GM18951 (cell line): ENCODE results near the gene ING3.

Experiments
- POLR2A ChIP-seq: IDR thresholded peaks from 4 replicates; pipeline ENCODE4 v1.6.1; 2011; ENCODE audit warnings: mild to moderate bottlenecking; ENCODE audit not compliant: insufficient read length, insufficient read depth; ENCODE audit errors: extremely low read depth
- in situ Hi-C: fragments of 300-500 bp; cut with MboI; formaldehyde crosslinking; loops from one replicate; pipeline ENCODE4 v1.12.0; 2022; ENCODE audit warnings: low sequenced_read_pairs, mixed read lengths, inconsistent platforms; ENCODE audit not compliant: unreplicated experiment

The ING3 gene

DNA sequence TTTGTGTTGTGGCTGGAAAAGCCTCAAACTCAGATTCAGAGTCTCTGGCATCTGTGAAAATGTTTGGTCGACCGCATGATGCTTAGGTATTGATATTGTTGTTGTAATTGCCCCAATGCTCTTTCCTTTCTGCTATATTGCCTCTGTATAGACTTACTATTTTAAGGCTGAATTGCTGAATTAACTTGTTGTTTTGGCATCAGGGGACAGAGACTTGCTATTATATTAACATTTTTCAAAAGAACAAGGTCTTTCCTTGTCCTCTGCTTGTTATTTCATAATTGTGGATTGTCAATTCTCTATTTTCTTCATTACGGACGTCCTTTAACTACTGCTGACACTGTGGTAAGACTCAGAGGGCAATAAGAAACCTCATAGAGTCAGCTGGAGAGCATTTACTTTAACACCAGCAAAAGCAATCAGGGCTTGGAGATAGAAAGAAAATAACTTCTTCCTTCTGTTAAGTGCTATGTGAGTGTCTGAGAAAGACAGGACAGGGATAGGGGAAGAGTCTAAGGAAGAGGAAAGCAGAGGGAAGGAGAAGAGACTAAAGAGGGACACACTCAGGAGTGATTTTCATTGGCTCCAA is 55.5 kb downstream of the ING3 start:
- in situ Hi-C loops: no loop called here
- TF ChIP-seq POLR2A: no peak

DNA sequence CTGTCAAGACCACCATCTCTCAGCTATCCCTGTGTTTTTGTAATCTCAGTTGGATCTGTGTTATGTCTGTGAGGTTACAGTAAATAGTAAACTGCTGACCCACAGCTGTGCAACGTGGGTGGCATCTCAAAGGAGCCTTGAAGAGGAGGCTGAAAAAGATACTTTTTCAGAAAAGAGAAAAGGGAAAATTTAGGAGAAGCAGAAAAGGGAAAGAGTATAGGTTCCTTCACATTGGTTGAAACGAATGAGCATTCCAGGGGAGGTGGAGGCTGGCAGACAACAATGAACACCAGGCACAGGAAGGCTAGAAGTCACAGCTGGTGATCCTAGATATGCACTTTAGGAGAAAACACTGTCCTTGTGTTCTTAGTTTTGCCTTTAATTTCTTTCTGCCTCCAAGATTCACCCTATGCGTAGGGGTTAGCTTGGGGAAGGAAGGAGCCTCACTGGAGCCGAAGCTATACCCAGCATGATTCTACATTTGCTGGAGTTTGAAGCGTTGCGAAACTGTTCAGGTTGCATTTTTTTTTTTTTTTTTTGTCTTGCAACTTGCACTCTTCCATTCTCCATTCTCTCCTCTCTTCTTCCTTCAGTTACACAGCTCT is 56.2 kb downstream of the ING3 start:
- no peak for TF ChIP-seq POLR2A
- in situ Hi-C loops: no loop called here

GRCh38 chr7:121008816-121009215 is 58.2 kb downstream of the ING3 start:
- TF ChIP-seq POLR2A: no peak
- in situ Hi-C loops: no loop called here

DNA sequence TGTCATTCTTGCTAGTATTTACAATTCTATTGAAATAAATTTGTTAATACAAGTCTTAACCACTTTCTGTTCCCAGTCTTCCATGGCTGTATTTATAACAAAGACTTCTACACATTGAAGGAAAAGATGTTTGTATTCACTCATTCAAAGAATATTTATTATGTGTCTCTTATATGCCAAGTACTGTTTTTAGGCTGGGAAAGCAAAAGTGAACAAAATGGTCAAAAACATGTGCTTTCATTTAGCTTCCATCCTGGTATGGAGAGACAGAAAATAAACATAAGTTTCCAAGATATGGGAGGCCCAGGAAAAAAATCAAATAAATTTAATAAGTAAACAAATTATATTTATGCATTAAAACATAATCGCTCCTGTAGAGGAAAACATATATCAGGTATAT is 60.8 kb downstream of the ING3 start:
- in situ Hi-C loops: no loop called here

GRCh38 chr7:121012170-121012874 is 61.7 kb downstream of the ING3 start:
- TF ChIP-seq POLR2A: no peak
- in situ Hi-C loops: no loop called here

More for the DNA sequence above, 60.8 kb downstream of the ING3 start:
- no peak for TF ChIP-seq POLR2A

DNA sequence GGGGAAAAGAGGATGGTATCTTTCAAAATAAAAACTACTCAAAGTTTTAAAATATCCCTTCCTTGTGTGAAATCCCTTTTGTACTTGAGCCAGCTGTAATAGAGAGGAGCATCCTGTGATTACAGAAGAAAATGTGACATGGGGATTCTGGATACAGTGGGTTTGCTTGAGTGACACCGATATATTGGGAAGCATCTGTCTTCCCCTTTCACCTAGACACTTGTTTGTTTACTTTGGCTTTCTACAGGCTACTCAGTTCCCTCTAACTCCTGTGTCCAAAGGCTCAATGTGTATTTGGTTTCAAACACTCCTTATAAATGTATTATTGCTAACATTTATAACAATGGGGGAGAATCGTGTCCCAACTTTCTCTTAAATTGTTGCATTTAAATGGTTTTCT is 62.3 kb downstream of the ING3 start:
- no peak for TF ChIP-seq POLR2A

DNA sequence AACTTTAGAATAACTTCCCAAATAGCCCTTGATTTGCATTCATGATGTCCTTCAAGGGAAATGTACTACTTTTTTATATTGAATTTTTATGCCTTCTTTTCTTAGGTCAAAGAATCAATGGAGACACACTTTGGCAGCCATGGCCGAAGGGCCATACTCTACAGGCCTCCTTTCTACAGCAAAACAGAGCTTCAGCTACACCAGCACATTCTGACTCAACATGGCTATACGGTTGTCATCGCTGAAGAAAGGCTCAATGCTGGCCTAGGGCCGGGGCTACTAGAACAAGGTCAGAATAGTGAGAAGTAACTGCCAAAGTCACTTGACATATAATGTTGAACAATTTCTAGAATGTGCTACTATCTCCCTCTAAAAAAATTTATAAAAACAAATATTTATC is 65.0 kb downstream of the ING3 start:
- in situ Hi-C loops: no loop called here

More for the DNA sequence above, 62.3 kb downstream of the ING3 start:
- in situ Hi-C loops: no loop called here

GRCh38 chr7:121016966-121017365 is 66.4 kb downstream of the ING3 start:
- TF ChIP-seq POLR2A: no peak
- in situ Hi-C loops: no loop called here

More for the DNA sequence above, 65.0 kb downstream of the ING3 start:
- TF ChIP-seq POLR2A: no peak

- in situ Hi-C loops: no loop called here
- TF ChIP-seq POLR2A: no peak
Measured at GRCh38 chr7:121017586-121017985, 67.0 kb downstream of the ING3 start.

DNA sequence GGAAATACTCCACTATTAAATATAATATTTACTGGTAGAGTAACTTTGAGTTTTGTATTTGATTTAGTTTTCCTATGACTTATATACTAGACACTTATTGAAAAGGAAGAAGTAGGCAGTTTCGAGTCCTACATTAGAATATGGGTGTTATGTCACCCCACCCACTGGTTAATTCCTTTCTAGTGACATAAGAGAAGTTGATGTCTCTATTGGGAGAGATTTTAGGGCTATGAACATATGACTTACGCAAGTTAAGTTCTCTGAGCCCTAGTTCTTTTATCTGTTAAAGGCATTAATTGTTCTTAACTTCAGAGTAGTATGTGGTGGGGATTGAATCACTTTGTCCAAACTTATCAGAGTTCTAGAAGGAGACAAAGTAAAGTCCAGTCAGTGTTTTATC is 68.4 kb downstream of the ING3 start:
- in situ Hi-C loops: no loop called here
- no peak for TF ChIP-seq POLR2A

GRCh38 chr7:121020249-121020988 is 69.8 kb downstream of the ING3 start:
- in situ Hi-C loops: no loop called here

GRCh38 chr7:121020989-121021969 is 70.7 kb downstream of the ING3 start:
- TF ChIP-seq POLR2A: no peak
- in situ Hi-C loops: no loop called here

More at GRCh38 chr7:121020249-121020988, 69.8 kb downstream of the ING3 start:
- no peak for TF ChIP-seq POLR2A

DNA sequence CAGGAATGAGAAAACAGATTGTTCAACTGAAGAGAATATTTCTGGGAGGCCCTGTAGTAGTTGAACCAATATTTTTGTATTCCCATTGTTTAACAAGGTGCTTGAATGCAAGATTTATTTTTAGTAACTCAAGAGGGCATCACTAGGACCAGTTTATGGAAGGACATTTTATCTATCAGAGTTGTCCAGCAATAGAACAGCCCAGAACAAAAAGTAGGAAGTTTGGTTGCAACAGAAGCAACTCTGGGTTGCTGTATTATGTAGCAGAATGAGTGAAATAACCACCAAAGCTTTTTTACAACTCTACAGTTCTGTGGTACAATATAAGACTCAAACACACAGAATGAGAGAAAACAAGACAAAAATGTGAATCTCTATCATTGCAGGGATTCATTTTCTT is 72.6 kb downstream of the ING3 start:
- TF ChIP-seq POLR2A: no peak
- in situ Hi-C loops: no loop called here
